ENCODE results near the gene C11orf65.

DNA sequence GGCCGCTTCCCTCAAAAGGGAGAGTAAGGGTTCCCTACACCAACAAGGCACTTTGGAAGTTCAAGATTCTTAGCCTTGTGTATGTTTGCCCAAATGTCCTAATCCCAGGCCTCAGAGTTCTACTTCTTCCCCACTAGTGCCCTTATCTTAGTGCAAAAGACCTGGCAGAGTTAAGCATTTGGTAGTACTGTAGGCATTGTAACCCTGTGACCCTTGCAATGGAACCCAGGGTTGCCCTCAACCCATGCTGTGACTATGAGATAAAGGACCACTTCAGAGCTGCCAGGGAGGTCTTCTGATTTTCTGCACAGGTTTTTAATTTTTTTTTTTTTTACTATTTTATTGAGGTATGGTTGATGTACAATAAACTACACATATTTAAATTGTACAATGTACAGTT lies 65.1 kb downstream of the C11orf65 start:
- TF ChIP-seq, protein P1, sequence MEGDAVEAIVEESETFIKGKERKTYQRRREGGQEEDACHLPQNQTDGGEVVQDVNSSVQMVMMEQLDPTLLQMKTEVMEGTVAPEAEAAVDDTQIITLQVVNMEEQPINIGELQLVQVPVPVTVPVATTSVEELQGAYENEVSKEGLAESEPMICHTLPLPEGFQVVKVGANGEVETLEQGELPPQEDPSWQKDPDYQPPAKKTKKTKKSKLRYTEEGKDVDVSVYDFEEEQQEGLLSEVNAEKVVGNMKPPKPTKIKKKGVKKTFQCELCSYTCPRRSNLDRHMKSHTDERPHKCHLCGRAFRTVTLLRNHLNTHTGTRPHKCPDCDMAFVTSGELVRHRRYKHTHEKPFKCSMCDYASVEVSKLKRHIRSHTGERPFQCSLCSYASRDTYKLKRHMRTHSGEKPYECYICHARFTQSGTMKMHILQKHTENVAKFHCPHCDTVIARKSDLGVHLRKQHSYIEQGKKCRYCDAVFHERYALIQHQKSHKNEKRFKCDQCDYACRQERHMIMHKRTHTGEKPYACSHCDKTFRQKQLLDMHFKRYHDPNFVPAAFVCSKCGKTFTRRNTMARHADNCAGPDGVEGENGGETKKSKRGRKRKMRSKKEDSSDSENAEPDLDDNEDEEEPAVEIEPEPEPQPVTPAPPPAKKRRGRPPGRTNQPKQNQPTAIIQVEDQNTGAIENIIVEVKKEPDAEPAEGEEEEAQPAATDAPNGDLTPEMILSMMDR (IDR thresholded peaks at IDR 0.05; ENCODE audit: low read length) = no peak
- no peak for TF ChIP-seq EZH2 (optimal IDR thresholded peaks at IDR 0.05; ENCODE audit: low read depth, low read length)
- no peak for TF ChIP-seq EZH2phosphoT487 (IDR thresholded peaks at IDR 0.05; ENCODE audit: low read length)
